Neuronal stem cell (in vitro differentiated cells): ENCODE measurements around the gene SLC12A2.

Source experiments
- DNase-seq: peaks from one replicate; pipeline ENCODE4 v3.0.0-alpha.2; 2013; ENCODE audit warnings: low spot score
- H2AFZ ChIP-seq: one replicate; pipeline ENCODE4 v1.6.1; 2013; ENCODE audit warnings: mild to moderate bottlenecking, low read length, inconsistent platforms
- H2AK5ac ChIP-seq: 2 replicates; pipeline ENCODE4 v1.6.1; 2013; ENCODE audit warnings: low read depth, mild to moderate bottlenecking, inconsistent platforms, low read length, moderate library complexity, mixed read lengths
- H2BK120ac ChIP-seq: 2 replicates; pipeline ENCODE4 v1.6.1; 2013; ENCODE audit warnings: low read depth, mild to moderate bottlenecking, inconsistent platforms, low read length, moderate library complexity, mixed read lengths
- H2BK12ac ChIP-seq: one replicate; pipeline ENCODE4 v1.6.1; 2013; ENCODE audit warnings: low read length, inconsistent platforms
- H2BK15ac ChIP-seq: 2 replicates; pipeline ENCODE4 v1.6.1; 2013; ENCODE audit warnings: mild to moderate bottlenecking, low read length, inconsistent platforms, mixed read lengths
- H2BK5ac ChIP-seq: one replicate; pipeline ENCODE4 v1.6.1; 2013; ENCODE audit warnings: inconsistent platforms, mild to moderate bottlenecking, low read length, moderate library complexity
- H3K14ac ChIP-seq: one replicate; pipeline ENCODE4 v1.6.1; 2013; ENCODE audit warnings: low read length, inconsistent platforms
- H3K18ac ChIP-seq: 2 replicates; pipeline ENCODE4 v1.6.1; 2013; ENCODE audit warnings: low read length, inconsistent platforms
- H3K23ac ChIP-seq: 2 replicates; pipeline ENCODE4 v1.6.1; 2013; ENCODE audit warnings: low read depth, mild to moderate bottlenecking, mixed read lengths, low read length, inconsistent platforms; ENCODE audit not compliant: poor library complexity
- H3K27ac ChIP-seq: replicated peaks from 3 replicates; pipeline ENCODE4 v1.5.1; 2013; ENCODE audit warnings: low read length, inconsistent platforms
- H3K27me3 ChIP-seq, 3 experiments: 2 replicates each; pipeline ENCODE4 v1.6.1; 2013; ENCODE audit warnings: low read length in 3 of 3, mild to moderate bottlenecking in 2 of 3, inconsistent platforms in 1 of 3, low read depth in 1 of 3, mixed read lengths in 1 of 3, moderate library complexity in 1 of 3; ENCODE audit not compliant: control insufficient read depth in 3 of 3, insufficient read depth in 3 of 3
- H3K36me3 ChIP-seq, 2 donors: replicated peaks in 1 of 2; 2 replicates each; pipeline ENCODE4 v1.6.1; 2013; ENCODE audit warnings: low read length in 2 of 2; ENCODE audit not compliant: control insufficient read depth in 2 of 2, insufficient read depth in 2 of 2
- H3K4ac ChIP-seq: 2 replicates; pipeline ENCODE4 v1.6.1; 2013; ENCODE audit warnings: inconsistent platforms, mild to moderate bottlenecking, low read length, moderate library complexity
- H3K4me1 ChIP-seq, 2 donors: 1 replicate in 1 of 2; 2 replicates in 1 of 2; pipeline ENCODE4 v1.6.1; 2013; ENCODE audit warnings: low read length in 2 of 2, low read depth in 1 of 2; ENCODE audit not compliant: control insufficient read depth in 2 of 2, insufficient read depth in 1 of 2
- H3K4me2 ChIP-seq: one replicate; pipeline ENCODE4 v1.6.1; 2013; ENCODE audit warnings: mild to moderate bottlenecking, low read length, inconsistent platforms; ENCODE audit not compliant: insufficient read depth, poor library complexity, severe bottlenecking
- H3K4me3 ChIP-seq, 2 donors: 2 replicates each; pipeline ENCODE4 v1.5.1; 2013; ENCODE audit warnings: low read length in 2 of 2, mild to moderate bottlenecking in 2 of 2, inconsistent platforms in 1 of 2, moderate library complexity in 1 of 2
- H3K79me1 ChIP-seq: one replicate; pipeline ENCODE4 v1.6.1; 2013; ENCODE audit warnings: low read depth, mild to moderate bottlenecking, inconsistent platforms, low read length, moderate library complexity
- H3K9ac ChIP-seq: one replicate; pipeline ENCODE4 v1.6.1; 2013; ENCODE audit warnings: mild to moderate bottlenecking, low read depth, low read length, inconsistent platforms; ENCODE audit not compliant: poor library complexity
- H3K9me3 ChIP-seq, 2 donors: replicated peaks in 1 of 2; 2 replicates each; pipeline versions ENCODE3 to v1.6.1; 2013; ENCODE audit warnings: low read length in 2 of 2, mild to moderate bottlenecking in 2 of 2, inconsistent platforms in 1 of 2, low read depth in 1 of 2, mixed read lengths in 1 of 2, moderate library complexity in 1 of 2; ENCODE audit not compliant: control insufficient read depth in 2 of 2, insufficient read depth in 1 of 2
- H4K8ac ChIP-seq: one replicate; pipeline ENCODE4 v1.6.1; 2013; ENCODE audit warnings: low read depth, mild to moderate bottlenecking, inconsistent platforms, low read length, moderate library complexity
- H4K91ac ChIP-seq: one replicate; pipeline ENCODE4 v1.6.1; 2013; ENCODE audit warnings: low read length, low read depth, mild to moderate bottlenecking, inconsistent platforms; ENCODE audit not compliant: poor library complexity
- WGBS, 2 donors: extraction: QIAGEN DNeasy Blood & Tissue Kit; methylation state at CpG; one replicate each; pipeline ENCODE4 v1.1.7; 2013; ENCODE audit warnings: missing lambda C conversion rate in 2 of 2, mixed read lengths in 1 of 2; ENCODE audit not compliant: insufficient read length in 2 of 2, insufficient replicate concordance in 1 of 2; ENCODE audit errors: extremely low coverage in 2 of 2; 5-methylcytosine and 5-hydroxymethylcytosine counted together

Gene SLC12A2

GRCh38 chr5:128100860-128101557 is 17.4 kb downstream of the SLC12A2 start:
- Histone ChIP-seq H3K9ac (no peak overlapping the region), H3K4me2 (no peak overlapping the region), H2BK120ac (no peak overlapping the region), H2AK5ac (no peak overlapping the region), H3K27ac (no peak overlapping the region), H4K91ac (no peak overlapping the region), H4K8ac (no peak overlapping the region), H3K4me3 (no peak overlapping the region), H2BK12ac (no peak overlapping the region), H3K36me3 (no peaks in the 10 kb centered on the region), H3K18ac (no peak overlapping the region), H2BK5ac (no peak overlapping the region), H3K9me3 (peaks cover 0 to 28% of the 10 kb centered on the region in 2 donors), H2BK15ac (no peak overlapping the region), H3K27me3 (no peaks in the 10 kb centered on the region), H2AFZ (no peak overlapping the region), H3K23ac (no peak overlapping the region), H3K14ac (no peak overlapping the region), H3K79me1 (no peaks in the 10 kb centered on the region), H3K4me1 (no peaks in the 10 kb centered on the region), H3K4ac (no peak overlapping the region)
- WGBS, 2 donors = no CpG with 5 or more reads among the region's 5 CpGs
- DNase-seq = no peak

DNA sequence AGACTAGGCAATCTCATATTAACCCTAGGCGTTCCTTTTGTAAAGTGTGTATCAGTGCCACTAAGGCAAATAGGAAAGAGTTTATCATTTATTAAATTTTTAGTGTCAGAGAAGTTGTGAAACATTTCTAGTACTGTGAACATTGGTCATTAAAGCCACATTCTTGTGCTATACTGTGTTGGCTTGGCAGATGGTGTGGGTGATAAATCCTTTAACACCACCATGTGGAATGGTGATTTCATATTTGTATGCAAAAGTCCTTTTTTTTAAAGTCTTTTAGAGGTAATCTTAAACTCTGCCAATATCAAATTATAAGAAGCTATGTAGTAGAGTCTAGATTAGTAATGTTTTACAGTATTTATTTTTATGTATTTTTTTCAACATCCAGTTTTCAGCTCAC is 18.1 kb downstream of the SLC12A2 start:
- Histone ChIP-seq H3K23ac (no peak overlapping the region), H3K9ac (no peak overlapping the region), H3K14ac (no peak overlapping the region), H3K4me3 (no peak overlapping the region), H2AFZ (no peak overlapping the region), H2BK15ac (no peak overlapping the region), H3K4ac (no peak overlapping the region), H3K4me2 (no peak overlapping the region), H3K18ac (no peak overlapping the region), H3K9me3 (peaks cover 0 to 25% of the 10 kb centered on the region in 2 donors), H4K8ac (no peak overlapping the region), H2BK12ac (no peak overlapping the region), H2BK120ac (no peak overlapping the region), H3K79me1 (no peaks in the 10 kb centered on the region), H3K27me3 (no peaks in the 10 kb centered on the region), H3K27ac (no peak overlapping the region), H3K36me3 (no peaks in the 10 kb centered on the region), H2AK5ac (no peak overlapping the region), H3K4me1 (no peaks in the 10 kb centered on the region), H4K91ac (no peak overlapping the region), H2BK5ac (no peak overlapping the region)
- WGBS, 2 donors = no CpG with 5 or more reads among the region's 1 CpG
- no peak for DNase-seq

DNA sequence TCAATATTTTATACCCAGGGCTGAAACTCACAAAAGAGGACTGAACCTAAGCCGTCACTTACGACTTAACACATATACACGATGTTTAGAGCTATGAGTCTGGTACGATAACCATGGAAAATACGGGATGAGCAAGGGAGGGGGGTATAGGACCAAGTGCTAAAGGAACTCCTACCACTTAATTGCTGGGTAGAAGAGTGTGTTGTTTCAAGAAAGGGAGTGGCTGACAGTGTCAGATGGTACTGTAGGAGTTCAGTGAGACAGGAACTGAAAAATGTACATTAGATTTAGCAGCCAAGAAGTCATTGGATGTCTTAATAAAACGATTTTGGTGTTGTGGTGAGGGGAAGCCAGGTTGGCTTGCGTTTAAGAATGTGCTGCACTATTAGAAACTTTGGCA is 21.6 kb downstream of the SLC12A2 start:
- Histone ChIP-seq H2BK120ac (no peak overlapping the region), H3K23ac (no peak overlapping the region), H3K9ac (no peak overlapping the region), H4K91ac (no peak overlapping the region), H3K14ac (no peak overlapping the region), H4K8ac (no peak overlapping the region), H3K4me2 (no peak overlapping the region), H3K79me1 (peaks cover 1% of the 10 kb centered on the region), H2AFZ (no peak overlapping the region), H3K9me3 (peaks cover 0 to 4% of the 10 kb centered on the region in 2 donors), H2AK5ac (no peak overlapping the region), H3K18ac (no peak overlapping the region), H2BK15ac (no peak overlapping the region), H3K4me1 (no peaks in the 10 kb centered on the region), H3K27me3 (no peaks in the 10 kb centered on the region), H3K4ac (no peak overlapping the region), H2BK5ac (no peak overlapping the region), H3K4me3 (no peak overlapping the region), H3K36me3 (peaks cover 0 to 4% of the 10 kb centered on the region in 2 donors), H2BK12ac (no peak overlapping the region), H3K27ac (no peak overlapping the region)
- no peak for DNase-seq
- no CpG with 5 or more reads among the region's 7 CpGs for WGBS, 2 donors

- no peak overlapping the region for H4K8ac ChIP-seq
- peaks cover 1% of the 10 kb centered on the region for H3K79me1 ChIP-seq
- no peak overlapping the region for H2AK5ac ChIP-seq
- no peak overlapping the region for H3K23ac ChIP-seq
- H3K14ac ChIP-seq = no peak overlapping the region
- H2BK120ac ChIP-seq = no peak overlapping the region
- H3K4me2 ChIP-seq = no peak overlapping the region
- no peaks in the 10 kb centered on the region for H3K4me1 ChIP-seq
- H4K91ac ChIP-seq = no peak overlapping the region
- H3K4ac ChIP-seq = no peak overlapping the region
- peak overlapping the region; percentile 72 for H3K9ac ChIP-seq
- peaks cover 0 to 20% of the 10 kb centered on the region in 2 donors for H3K36me3 ChIP-seq
- no peak overlapping the region for H3K4me3 ChIP-seq
- no peaks in the 10 kb centered on the region for H3K27me3 ChIP-seq
- H3K18ac ChIP-seq = peak overlapping the region; percentile 65
- H2AFZ ChIP-seq = no peak overlapping the region
- no peak for DNase-seq
- H3K9me3 ChIP-seq = peaks cover 0 to 4% of the 10 kb centered on the region in 2 donors
- H2BK12ac ChIP-seq = no peak overlapping the region
- no peak overlapping the region for H2BK15ac ChIP-seq
- no CpG with 5 or more reads among the region's 14 CpGs for WGBS, 2 donors
- H3K27ac ChIP-seq = no peak overlapping the region
- no peak overlapping the region for H2BK5ac ChIP-seq
These were observed 25.6 kb downstream of the SLC12A2 start for GRCh38 chr5:128109138-128109537.
